Mammary epithelial cell (primary cell): ENCODE data around the gene CD3D.

Source experiments
- EZH2 ChIP-seq: IDR thresholded peaks from 2 replicates; pipeline ENCODE4 v1.6.1; 2012; ENCODE audit warnings: low read length, inconsistent platforms, borderline replicate concordance
- TF ChIP-seq, protein P1 (sequence below), 2 donors: IDR thresholded peaks in 1 of 2; conservative IDR thresholded peaks in 1 of 2; 2 replicates each; pipeline ENCODE4 v1.5.1; 2011 to 2012; ENCODE audit warnings: inconsistent platforms in 2 of 2, low read length in 2 of 2, mild to moderate bottlenecking in 2 of 2, control low read depth in 1 of 2, low read depth in 1 of 2; ENCODE audit not compliant: insufficient read depth in 1 of 2; ENCODE audit errors: extremely low read depth in 1 of 2

DNA sequence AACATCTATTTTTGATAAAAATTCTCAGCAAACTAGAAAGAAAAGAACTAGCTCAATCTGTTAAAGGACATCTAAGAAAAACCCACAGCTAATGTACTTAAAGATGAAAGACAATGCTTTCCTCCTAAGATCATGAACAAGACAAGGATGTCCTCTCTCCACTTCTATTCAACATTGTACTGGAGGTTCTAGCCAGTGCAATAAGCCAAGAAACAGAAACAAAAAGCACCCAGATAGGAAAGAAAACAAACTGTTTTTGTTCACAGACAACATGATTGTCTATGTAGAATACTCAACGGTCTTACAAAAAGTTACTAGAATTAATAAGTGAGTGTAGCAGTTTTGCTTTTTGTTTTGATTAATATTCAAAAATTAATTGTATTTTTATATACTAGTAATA lies 7.8 kb downstream of the CD3D start:
- TF ChIP-seq, protein P1, sequence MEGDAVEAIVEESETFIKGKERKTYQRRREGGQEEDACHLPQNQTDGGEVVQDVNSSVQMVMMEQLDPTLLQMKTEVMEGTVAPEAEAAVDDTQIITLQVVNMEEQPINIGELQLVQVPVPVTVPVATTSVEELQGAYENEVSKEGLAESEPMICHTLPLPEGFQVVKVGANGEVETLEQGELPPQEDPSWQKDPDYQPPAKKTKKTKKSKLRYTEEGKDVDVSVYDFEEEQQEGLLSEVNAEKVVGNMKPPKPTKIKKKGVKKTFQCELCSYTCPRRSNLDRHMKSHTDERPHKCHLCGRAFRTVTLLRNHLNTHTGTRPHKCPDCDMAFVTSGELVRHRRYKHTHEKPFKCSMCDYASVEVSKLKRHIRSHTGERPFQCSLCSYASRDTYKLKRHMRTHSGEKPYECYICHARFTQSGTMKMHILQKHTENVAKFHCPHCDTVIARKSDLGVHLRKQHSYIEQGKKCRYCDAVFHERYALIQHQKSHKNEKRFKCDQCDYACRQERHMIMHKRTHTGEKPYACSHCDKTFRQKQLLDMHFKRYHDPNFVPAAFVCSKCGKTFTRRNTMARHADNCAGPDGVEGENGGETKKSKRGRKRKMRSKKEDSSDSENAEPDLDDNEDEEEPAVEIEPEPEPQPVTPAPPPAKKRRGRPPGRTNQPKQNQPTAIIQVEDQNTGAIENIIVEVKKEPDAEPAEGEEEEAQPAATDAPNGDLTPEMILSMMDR (conservative IDR thresholded peaks at IDR 0.05 in 1 of 2, IDR thresholded peaks at IDR 0.05 in 1 of 2; ENCODE audit: extremely low read depth in 1 of 2, insufficient read depth in 1 of 2, low read depth in 1 of 2, low read length in 2 of 2) = no peak
- no peak for TF ChIP-seq EZH2
